ENCODE measurements around the gene ZNF718. TPM values are rescaled to one million over a fixed set of nuclear protein-coding genes. Genes with fewer than 3 reads are reported as not detected.
"Not testable (repeated sequence)": the region's sequence is repeated elsewhere in the genome, so short reads cannot be mapped to it uniquely, and the experiment has no call there.

ZNF718 gene
- total and polyA plus RNA-seq, 2 donors (not counting 1 experiment from before 2014, with no cell fraction given), result 1.5 to 4.8 TPM

GRCh38 chr4:161496-162284 lies 37.4 kb downstream of the ZNF718 start:
- H3K4me2 ChIP-seq (ENCODE audit: extremely low read depth, insufficient read depth, low read length), result no peak overlapping the region
- H3K9me3 ChIP-seq (ENCODE audit: control insufficient read depth, insufficient read depth, low read depth, low read length), result peaks cover 2% of the 10 kb centered on the region
- H3K9ac ChIP-seq (ENCODE audit: insufficient read depth, low read length), result no peak overlapping the region
- no peaks in the 10 kb centered on the region for H3K36me3 ChIP-seq (ENCODE audit: control insufficient read depth, insufficient read depth, low read length)
- TF ChIP-seq CTCF (conservative IDR thresholded peaks at IDR 0.05 in 1 of 2, IDR thresholded peaks at IDR 0.05 in 1 of 2; ENCODE audit: low read depth in 1 of 2, low read length in 2 of 2), result no peak
- TF ChIP-seq EZH2 (IDR thresholded peaks at IDR 0.05; ENCODE audit: low read length, missing control alignments), result no peak
- H3K27ac ChIP-seq (ENCODE audit: insufficient read depth, low read length), result no peak overlapping the region
- H3K79me2 ChIP-seq (ENCODE audit: control insufficient read depth, insufficient read depth, low read length), result no peaks in the 10 kb centered on the region
- H3K27me3 ChIP-seq (ENCODE audit: control insufficient read depth, insufficient read depth, low read length), result no peaks in the 10 kb centered on the region
- no peaks in the 10 kb centered on the region for H4K20me1 ChIP-seq (ENCODE audit: control insufficient read depth, extremely low read depth, insufficient read depth, low read length)
- no peak overlapping the region for H2AFZ ChIP-seq (ENCODE audit: low read length)
- no peaks in the 10 kb centered on the region for H3K4me1 ChIP-seq (ENCODE audit: control insufficient read depth, extremely low read depth, insufficient read depth, low read length)
- peak in 1 of 2 donors; percentile 7 for DNase-seq (ENCODE audit: low read depth in 2 of 2)
- no peak overlapping the region for H3K4me3 ChIP-seq (replicated peaks in 1 of 4; ENCODE audit: control extremely low read depth in 1 of 4, insufficient read depth in 1 of 4, low read depth in 3 of 4, low read length in 4 of 4)

- H3K79me2 ChIP-seq (ENCODE audit: control insufficient read depth, insufficient read depth, low read length); H3K27me3 ChIP-seq (ENCODE audit: control insufficient read depth, insufficient read depth, low read length); H3K9ac ChIP-seq (ENCODE audit: insufficient read depth, low read length); H3K4me1 ChIP-seq (ENCODE audit: control insufficient read depth, extremely low read depth, insufficient read depth, low read length); H3K4me2 ChIP-seq (ENCODE audit: extremely low read depth, insufficient read depth, low read length); H3K36me3 ChIP-seq (ENCODE audit: control insufficient read depth, insufficient read depth, low read length); DNase-seq (ENCODE audit: low read depth in 2 of 2); H4K20me1 ChIP-seq (ENCODE audit: control insufficient read depth, extremely low read depth, insufficient read depth, low read length); H2AFZ ChIP-seq (ENCODE audit: low read length); H3K27ac ChIP-seq (ENCODE audit: insufficient read depth, low read length); H3K4me3 ChIP-seq (replicated peaks in 1 of 4; ENCODE audit: control extremely low read depth in 1 of 4, insufficient read depth in 1 of 4, low read depth in 3 of 4, low read length in 4 of 4); H3K9me3 ChIP-seq (ENCODE audit: control insufficient read depth, insufficient read depth, low read depth, low read length): not testable (repeated sequence)
Observed at GRCh38 chr4:169640-170039, 45.3 kb downstream of the ZNF718 start.

- H3K27ac ChIP-seq (ENCODE audit: insufficient read depth, low read length); H3K9ac ChIP-seq (ENCODE audit: insufficient read depth, low read length); H3K36me3 ChIP-seq (ENCODE audit: control insufficient read depth, insufficient read depth, low read length); H3K27me3 ChIP-seq (ENCODE audit: control insufficient read depth, insufficient read depth, low read length); DNase-seq (ENCODE audit: low read depth in 2 of 2); H3K9me3 ChIP-seq (ENCODE audit: control insufficient read depth, insufficient read depth, low read depth, low read length); H2AFZ ChIP-seq (ENCODE audit: low read length); H3K79me2 ChIP-seq (ENCODE audit: control insufficient read depth, insufficient read depth, low read length); H3K4me1 ChIP-seq (ENCODE audit: control insufficient read depth, extremely low read depth, insufficient read depth, low read length); H4K20me1 ChIP-seq (ENCODE audit: control insufficient read depth, extremely low read depth, insufficient read depth, low read length); H3K4me3 ChIP-seq (replicated peaks in 1 of 4; ENCODE audit: control extremely low read depth in 1 of 4, insufficient read depth in 1 of 4, low read depth in 3 of 4, low read length in 4 of 4); H3K4me2 ChIP-seq (ENCODE audit: extremely low read depth, insufficient read depth, low read length): not testable (repeated sequence)
Observed at GRCh38 chr4:171318-171717, 47.0 kb downstream of the ZNF718 start.

GRCh38 chr4:173666-174314 lies 49.5 kb downstream of the ZNF718 start:
- TF ChIP-seq CTCF (conservative IDR thresholded peaks at IDR 0.05 in 1 of 2, IDR thresholded peaks at IDR 0.05 in 1 of 2; ENCODE audit: low read depth in 1 of 2, low read length in 2 of 2) (no peak), EZH2 (IDR thresholded peaks at IDR 0.05; ENCODE audit: low read length, missing control alignments) (no peak)
- Histone ChIP-seq H3K79me2 (ENCODE audit: control insufficient read depth, insufficient read depth, low read length) (no peaks in the 10 kb centered on the region), H2AFZ (ENCODE audit: low read length) (no peak overlapping the region), H3K27ac (ENCODE audit: insufficient read depth, low read length) (no peak overlapping the region), H3K4me3 (replicated peaks in 1 of 4; ENCODE audit: control extremely low read depth in 1 of 4, insufficient read depth in 1 of 4, low read depth in 3 of 4, low read length in 4 of 4) (no peak overlapping the region), H3K9ac (ENCODE audit: insufficient read depth, low read length) (no peak overlapping the region), H3K4me2 (ENCODE audit: extremely low read depth, insufficient read depth, low read length) (no peak overlapping the region), H3K4me1 (ENCODE audit: control insufficient read depth, extremely low read depth, insufficient read depth, low read length) (no peaks in the 10 kb centered on the region), H4K20me1 (ENCODE audit: control insufficient read depth, extremely low read depth, insufficient read depth, low read length) (no peaks in the 10 kb centered on the region), H3K27me3 (ENCODE audit: control insufficient read depth, insufficient read depth, low read length) (no peaks in the 10 kb centered on the region), H3K9me3 (ENCODE audit: control insufficient read depth, insufficient read depth, low read depth, low read length) (no peaks in the 10 kb centered on the region), H3K36me3 (ENCODE audit: control insufficient read depth, insufficient read depth, low read length) (no peaks in the 10 kb centered on the region)
- DNase-seq (ENCODE audit: low read depth in 2 of 2), result no peak

Measured in fibroblast of lung (primary cell).